HG03064 (cell line): ENCODE data around the gene HMGB3.
"Not testable (repeated sequence)": the region's sequence is repeated elsewhere in the genome, so short reads cannot be mapped to it uniquely, and the experiment has no call there.

Source experiments
- ATAC-seq: cut with Tn5 transposase; IDR thresholded peaks from one replicate; pipeline ENCODE4 v1.9.1; 2021; ENCODE audit warnings: low read depth; ENCODE audit not compliant: unreplicated experiment

Gene HMGB3

DNA sequence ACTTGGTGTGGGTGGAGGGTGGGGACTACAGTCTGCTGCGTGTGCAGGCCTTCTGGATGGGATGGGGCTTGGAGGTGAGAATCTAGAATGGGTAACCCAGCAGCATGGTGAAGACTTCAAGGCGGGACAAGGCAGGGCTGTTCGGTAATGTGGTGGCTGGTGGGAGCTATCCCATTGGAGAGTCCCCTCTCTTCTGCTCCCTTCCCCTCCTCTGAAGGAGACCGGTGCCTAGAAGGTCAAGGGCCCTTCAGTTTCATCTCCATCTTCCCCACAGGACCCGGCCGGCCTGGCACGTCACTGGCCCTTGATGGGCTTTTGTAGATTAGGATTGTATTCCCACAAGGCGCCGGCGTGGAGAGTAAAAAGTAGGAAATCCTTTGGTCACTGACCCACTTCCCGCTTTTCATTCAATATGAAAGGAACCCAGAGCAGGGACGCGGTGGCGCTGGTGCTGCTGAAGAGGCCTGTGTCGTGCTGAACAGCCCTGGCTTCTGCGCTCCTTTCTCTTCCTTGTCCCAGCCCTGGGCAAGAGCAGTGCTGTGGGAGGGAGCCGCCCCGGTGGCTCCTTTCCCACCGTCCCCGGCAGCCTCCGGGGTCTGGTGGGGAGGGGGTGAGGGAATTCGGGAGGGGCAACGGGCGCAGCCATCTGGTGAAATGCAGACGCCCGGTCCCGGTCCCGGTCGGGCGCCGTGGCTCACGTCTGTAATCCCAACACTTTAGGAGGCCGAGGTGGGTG is 7.3 kb upstream of the HMGB3 start:
- no peak for ATAC-seq

DNA sequence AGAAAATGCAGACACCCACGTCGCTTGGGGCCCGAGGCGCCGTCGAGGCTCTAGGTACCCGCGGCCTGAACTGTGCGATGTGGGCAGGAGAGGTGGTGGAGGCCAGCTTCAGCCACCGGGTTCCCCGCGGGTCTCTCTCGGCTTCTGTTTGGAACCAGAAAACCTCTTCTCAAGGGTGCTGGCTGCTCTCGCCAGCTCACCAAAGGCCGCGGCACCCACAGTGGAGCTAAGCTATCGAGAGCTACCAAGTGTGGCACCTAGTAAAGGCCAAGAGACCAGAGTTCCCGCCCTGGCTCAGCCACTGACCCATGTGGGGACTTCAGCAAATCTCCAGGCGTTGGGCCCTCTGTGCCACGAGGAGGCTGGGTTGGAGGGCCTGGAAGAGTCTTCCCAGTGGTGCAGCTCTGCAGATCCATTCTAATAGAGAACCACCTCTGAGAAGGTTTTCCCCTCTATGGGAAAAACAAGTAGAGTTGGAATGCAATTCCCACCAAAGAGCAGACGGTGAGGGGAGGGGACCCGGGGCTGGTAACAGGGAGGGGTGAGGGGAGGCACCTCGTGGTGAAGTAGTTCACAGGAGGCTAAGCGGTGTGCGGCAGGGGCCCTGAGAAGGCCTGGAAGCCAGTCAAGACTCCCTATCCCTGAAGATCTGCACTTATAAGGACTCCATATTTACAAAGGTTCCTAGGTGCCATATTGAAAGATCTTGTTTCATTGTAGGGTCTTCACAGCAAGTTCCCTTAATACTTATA is 5.5 kb upstream of the HMGB3 start:
- no peak for ATAC-seq

DNA sequence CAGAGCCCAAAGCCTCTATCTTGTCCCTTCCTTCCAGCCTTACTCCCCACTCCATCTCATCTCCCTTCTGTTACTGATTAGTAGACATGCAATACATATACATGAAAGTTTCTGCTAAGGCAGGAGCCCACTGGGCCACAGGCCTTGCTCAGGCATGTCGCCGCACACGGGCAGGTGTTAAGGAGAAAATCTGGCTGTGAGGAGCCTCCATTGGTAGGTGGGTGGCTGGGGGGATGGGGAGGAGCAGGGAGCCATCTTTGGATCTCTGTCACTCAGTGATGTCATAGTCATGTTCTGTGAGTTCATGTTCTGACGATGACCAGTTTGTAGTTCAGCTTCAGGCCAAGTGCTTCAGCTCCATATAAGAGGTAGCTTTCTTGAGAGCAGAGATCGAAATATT is 2.9 kb upstream of the HMGB3 start:
- ATAC-seq = no peak

DNA sequence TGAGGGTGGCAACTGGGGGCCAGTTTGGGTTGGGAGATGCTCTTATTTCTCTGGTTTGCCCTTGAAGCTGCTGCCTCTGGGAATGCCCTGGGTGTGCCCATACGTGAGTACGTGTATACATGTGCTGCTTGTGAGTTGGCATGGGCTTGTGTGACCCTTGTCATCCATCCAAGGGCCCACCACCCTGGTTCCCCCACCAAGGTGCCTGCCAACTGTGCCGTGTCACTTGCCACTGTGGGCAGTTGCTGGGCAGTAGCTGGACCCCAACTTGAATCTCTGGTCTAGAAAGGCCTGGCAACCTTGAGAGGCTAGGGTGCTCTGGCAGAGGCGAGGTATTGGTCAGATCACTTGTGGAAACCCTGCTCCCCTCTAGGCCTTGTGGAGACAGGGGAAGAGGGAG is 2.4 kb upstream of the HMGB3 start:
- ATAC-seq = no peak

DNA sequence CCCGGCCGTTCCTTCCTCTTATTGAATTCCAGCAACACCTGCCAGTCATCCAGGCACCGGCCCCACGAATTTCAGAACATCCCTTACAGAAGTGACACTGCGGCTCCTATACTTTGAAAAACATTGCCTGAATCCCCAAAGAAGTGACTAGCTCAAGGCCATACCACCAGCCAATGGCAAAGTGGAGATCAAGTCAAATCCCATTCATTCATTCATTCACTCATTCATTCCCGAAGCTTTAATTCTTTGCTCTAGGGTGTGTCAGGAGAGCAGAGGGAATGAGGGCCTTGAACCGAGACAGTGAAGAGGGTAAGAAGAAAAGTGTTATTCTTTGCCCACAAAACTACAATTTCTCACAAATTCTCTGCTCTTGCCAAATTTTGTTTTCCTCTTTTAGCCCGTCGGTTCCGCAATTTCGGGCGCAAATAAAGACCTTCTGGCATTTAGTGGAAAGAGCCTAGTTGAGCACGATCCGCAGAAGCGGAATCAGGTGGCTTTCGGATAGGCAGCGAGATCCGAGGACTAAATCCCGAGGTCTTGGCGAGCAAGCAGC is 824 bp upstream of the HMGB3 start:
- no peak for ATAC-seq

DNA sequence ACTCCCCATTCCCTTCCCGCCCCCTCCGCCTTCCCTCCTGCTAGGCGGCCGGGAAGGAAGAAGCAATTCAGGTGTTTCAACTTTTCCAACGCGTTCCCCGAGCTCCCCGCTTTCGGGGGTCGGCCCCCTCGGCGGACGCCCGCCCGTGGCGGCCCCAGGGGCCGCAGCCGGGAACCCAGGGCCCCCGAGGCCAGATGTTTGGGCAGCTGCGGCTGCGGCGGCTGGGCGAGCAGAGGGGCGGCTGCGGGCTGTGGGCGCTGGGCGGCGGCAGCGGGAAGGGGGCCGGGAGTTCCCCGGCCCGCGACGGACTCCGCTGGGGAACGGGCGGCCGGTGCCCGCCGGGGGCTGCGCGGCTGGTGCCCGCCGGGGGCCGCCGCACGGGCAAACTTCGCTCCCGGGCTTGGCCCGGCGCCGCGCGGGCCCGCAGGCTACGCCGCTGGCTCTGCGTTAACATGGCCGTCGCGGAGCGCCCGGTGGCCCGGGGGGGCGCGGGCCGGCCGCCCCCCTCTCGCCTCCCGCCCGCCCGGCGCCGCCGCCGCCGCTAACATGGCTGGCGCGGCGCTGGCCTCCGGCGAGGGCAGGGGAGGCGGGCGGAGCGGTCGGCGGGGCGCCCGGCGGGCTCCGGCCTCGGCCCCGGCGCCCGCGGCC is 510 bp downstream of the HMGB3 start:
- ATAC-seq = peak; percentile 32

DNA sequence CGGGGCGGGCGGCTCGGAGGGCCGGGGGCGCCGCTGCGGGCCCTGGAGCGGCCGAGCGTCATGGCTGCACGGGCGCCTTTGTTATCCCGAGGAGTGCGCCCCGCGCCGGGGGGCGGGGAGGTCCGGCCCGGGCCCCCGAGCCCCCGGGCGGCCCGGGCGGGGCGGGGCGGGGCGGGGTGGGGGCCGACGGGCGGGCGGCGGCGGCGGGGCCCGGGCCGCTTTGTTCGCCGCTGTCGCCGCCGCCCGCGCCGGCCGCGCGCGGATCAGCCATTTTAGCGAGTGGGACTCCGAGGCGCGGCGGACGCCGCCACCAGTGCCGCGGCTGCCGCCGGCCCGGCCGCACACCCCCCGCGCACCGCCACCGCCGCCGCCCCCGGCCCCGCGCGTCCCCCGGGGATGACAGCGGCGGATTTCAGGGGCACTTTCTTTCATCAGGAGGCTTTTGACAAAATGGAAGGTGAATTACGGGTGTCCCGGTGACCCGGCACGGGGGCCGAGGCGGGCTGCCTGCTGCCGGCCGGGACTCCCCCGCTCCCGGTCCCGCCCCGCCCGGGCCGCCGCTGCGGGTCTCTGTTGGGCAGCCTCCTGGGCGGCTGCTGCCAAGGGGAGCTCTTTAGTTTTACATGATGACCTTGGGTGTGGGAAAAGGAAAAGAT is 1.2 kb downstream of the HMGB3 start:
- ATAC-seq = no peak

DNA sequence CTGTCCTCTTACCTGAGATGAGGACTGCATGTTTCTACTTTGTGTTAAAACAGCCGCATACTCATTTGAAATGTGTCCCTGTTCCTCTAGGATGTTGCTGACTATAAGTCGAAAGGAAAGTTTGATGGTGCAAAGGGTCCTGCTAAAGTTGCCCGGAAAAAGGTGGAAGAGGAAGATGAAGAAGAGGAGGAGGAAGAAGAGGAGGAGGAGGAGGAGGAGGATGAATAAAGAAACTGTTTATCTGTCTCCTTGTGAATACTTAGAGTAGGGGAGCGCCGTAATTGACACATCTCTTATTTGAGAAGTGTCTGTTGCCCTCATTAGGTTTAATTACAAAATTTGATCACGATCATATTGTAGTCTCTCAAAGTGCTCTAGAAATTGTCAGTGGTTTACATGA is 4.6 kb downstream of the HMGB3 start:
- not testable (repeated sequence) for ATAC-seq

DNA sequence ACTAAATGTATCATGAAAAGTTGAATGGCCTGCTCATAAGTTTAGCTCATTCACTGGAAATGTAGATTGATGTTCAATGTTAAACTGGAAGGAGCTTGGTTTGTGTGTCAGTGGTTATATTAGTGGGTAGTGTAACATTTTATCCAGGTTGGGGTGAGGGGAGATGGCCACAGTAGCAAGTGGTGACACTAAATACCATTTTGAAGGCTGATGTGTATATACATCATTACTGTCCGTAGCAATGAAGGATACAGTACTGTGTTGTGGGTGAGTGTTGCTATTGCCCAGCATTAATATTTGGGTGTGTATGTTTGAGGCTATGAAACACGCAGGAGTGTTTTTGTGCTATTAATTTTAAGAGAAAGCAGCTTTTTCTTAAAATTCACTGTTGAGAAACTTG is 6.3 kb downstream of the HMGB3 start:
- ATAC-seq = no peak

DNA sequence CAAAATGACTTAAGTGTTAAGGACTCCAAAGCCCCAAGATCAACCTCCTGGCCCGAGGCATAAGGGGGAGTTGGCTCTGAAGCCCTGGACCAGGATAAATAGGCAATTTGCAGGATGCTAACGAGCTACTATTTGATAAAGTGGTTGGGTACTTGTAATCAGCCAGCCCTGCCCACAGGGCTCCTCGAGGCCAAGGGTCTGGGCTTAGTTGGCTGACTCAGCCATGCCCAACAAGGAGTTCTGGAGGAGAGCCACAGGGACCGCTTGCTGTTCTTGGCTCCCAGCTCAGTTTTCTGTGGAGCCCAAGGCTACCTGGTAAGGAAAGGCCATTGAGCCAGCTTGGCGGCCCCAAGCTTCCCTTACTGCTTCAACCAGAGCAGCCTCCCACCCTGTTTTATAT is 7.8 kb downstream of the HMGB3 start:
- ATAC-seq = no peak

DNA sequence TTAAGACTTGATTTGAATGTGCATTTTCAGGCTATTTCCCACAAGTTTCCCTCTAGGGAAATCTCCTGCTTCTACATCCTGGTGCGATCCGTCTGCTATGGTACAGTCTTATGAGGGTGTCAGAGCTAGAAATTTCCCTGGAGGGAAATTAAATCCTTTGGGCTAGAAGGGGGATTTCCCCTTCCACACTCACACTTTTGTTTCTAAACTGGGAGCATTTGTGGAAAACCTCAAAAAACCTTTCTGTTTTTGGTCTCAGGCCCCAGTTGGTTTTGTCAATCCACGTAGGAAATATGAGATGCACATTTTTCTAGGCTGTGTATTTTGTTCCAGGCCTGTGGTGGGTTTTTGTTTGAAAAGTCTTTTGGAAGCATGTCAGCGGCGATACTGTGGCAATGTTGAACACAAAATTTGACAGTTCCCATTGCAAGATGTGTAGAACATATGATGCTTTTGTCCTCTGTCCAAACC is 17.8 kb downstream of the HMGB3 start:
- no peak for ATAC-seq

DNA sequence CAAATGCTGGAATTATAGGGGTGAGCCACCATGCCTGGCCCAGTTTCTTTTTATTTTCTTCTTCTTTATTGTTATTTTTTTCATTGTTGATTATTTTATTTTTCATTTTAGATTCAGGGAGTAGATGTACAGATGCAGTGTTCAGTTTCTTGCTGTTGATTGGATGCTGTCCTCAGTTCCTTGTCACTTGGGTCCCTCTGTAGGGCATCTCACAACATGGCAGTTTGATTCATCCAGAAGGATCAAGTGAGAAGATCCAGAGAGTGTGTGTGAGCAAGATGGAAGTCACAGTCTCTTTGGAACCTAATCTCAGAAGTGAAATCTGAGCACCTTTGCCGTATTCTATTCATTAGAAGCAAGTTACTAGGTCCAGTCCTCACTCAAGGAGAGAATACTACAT is 20.9 kb downstream of the HMGB3 start:
- ATAC-seq = no peak

DNA sequence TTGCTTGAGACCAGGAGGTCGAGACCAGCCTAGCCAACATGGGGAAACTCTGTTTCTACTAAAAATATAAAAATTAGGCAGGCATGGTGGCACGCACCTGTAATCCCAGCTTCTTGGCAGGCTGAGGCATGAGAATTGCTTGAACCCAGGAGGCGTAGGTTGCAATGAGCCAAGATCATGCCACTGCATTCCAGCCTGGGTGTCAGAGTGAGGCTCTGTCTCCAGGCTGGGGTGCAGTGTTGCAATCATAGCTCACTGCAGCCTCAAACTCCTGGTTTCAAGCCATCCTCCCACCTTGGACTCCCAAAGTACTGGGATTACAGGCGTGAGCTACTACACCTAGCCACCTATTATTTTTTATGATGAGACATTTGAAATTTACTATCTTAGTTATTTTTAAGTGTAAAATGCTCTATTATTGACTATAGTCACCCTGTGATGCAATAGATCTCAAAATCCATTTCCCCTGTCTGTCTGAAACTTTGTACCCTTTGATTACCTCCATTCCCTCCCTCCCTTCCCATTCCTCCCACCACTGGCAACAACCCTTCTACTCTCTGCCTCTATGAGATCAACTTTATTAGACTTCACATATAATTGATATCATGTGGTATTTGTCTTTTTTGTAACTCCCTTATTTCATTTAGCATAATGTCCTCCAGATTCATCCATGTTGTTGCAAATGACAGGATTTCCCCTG is 23.4 kb downstream of the HMGB3 start:
- ATAC-seq = no peak

DNA sequence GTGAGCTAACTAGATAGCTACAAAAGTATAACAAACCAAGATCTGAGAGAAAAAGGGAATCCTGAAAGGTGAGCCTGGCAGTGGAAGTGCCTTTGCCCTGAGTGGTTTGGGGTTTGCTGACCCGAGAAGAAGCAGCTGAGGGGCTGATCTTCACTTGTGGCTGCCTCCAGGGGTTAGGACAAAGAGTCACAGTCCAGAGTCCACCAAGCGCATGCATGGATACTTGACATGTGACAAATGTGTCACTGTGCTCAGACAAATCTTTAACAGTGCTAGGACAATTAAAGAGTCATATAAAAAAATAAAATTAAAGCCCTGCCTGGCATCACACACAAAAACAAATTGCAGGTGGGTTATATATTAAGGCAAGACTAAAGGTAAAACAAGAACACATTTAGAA is 26.4 kb downstream of the HMGB3 start:
- no peak for ATAC-seq

DNA sequence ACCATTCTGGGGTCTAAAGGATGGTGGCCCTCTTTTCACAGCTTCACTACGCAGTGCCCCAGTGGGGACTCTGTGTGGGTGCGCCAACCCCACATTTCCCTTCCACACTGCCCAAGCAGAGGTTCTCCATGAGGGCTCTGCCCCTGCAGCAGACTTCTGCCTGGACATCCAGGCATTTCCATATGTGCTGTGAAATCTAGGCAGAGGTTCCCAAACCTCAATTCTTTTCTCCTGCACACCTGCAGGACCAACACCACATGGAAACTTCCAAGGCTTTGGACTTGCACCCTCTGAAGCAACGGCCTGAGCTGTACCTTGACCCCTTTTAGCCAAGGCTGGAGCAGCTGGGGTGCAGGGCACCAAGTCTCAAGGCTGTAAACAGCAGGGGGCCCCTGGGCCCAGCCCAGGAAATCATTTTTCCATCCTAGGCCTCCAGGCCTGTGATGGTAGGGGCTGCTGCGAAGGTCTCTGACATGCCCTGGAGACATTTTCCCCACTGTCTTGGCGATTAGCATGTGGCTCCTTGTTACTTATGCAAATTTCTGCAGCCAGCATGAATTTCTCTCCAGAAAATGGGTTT is 30.1 kb downstream of the HMGB3 start:
- no peak for ATAC-seq

DNA sequence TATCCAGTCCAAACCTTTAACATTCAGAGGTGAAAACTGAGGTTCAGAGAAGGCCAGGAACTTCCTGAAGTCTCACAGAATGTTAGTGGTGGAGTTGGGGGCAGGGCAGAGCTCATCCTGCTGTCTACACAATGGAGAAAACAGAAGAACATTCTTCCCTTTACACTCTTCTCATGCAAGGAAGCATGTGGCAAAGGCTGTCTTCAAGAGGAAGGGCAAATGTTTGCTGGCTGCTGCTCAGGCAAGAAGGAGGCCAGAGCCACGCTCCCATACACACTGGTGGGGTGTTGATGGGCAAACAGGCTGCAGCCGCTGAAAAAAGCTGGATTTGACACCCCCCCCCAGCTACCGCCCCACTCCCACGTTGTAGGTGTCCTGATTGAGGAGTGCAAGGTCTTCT is 32.5 kb downstream of the HMGB3 start:
- no peak for ATAC-seq

DNA sequence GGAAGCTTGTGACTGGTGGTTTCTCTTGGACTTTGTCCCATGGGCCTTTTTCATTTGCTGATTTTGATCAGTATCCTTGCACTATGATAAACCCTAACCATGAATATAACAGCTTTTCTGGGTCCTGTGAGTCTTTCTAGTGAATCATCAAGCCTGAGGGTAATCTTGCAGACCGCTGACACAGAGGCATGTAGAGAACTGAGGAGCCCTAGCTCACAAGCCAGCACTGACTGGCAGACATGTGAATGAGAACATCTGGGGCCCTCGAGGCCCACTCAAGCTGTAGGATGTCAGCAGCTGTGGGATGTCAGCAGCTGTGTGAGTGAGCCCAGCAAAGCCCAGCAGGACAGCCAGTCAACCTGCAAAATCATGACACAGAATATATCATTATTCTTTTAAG is 36.7 kb downstream of the HMGB3 start:
- no peak for ATAC-seq

DNA sequence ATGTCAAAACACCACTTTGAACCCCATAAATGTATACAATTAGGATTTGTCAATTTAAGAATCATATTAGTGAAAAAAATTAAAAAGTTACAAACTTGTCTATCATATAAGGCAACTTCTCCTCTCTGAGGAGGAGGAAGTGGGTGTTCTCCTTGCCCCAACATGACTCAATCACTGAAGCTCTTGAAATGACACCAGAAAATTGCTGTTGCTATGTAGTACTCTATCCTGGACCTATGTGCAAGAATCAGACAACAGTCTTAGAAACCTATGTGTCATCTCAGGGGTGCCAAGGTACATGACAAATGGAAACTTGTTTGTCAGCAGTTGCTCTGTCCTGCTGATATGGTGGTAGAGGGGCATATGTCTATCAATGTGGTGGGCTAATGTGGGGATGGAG is 47.7 kb downstream of the HMGB3 start:
- ATAC-seq = no peak

DNA sequence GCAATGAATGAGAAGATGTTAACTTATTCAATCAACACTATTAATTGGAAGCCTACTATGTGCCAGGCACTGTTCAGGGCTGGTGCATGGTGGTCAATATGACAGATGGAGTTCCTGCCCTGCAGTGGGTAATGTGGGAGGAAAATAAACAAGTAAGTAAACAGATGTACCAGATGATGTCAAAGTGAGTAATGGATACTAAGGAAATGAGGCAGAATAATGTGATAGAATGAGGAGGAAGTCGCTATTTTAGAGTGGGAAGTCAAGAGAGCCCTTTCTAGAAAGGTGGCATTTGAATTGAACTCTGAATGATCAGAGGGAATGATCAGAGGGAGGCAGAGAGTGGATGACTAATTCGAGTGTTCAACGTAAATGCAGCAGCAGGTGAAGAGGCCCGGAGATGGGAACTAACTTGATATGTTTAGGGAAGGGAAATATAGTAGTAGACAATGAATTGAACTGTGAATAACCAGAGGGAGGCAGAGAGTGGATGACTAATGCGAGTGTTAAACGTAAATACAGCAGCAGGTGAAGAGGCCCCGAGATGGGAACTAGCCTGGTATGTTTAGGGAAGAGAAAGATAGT is 48.3 kb downstream of the HMGB3 start:
- no peak for ATAC-seq

DNA sequence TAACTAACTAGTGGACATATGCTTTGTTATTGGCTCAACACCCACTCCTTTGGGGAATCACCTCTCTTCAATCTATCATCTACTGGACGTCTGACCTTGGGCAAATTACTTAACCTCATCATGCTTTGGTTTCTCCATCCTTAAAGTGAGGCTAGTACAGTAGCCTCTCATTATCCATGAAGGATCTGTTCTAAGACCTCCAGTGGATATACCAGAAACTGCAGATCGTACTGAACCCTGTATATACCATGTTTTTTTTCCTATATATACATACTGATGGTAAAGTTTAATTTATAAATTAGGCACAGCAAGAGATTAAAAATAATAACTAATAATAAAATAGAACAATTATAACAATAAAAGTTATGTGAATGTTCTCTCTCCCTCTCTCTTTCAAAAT is 56.2 kb downstream of the HMGB3 start:
- ATAC-seq = no peak
